SU-DHL-6 (cell line): ENCODE data around the gene LINGO4.

Source experiments
- H2AFZ ChIP-seq: fragments of 200-600 bp; sonication (generic); 2 replicates; pipeline ENCODE4 v1.6.1; 2014; ENCODE audit warnings: low read depth, mild to moderate bottlenecking, moderate library complexity, mixed read lengths, antibody characterized with exemption, low read length; ENCODE audit not compliant: severe bottlenecking
- H3F3A ChIP-seq: fragments of 200-600 bp; shearing (Covaris generic); 2 replicates; pipeline ENCODE4 v1.6.0; 2016; ENCODE audit warnings: antibody characterized with exemption, mild to moderate bottlenecking; ENCODE audit not compliant: insufficient read depth
- H3K27ac ChIP-seq: fragments of 200-600 bp; sonication (generic); 2 replicates; pipeline ENCODE4 v1.5.1; 2016; ENCODE audit warnings: low read depth, mild to moderate bottlenecking, low read length, moderate library complexity, mixed read lengths
- H3K27me3 ChIP-seq: fragments of 200-600 bp; sonication (generic), shearing (Covaris generic); 2 replicates; pipeline ENCODE4 v1.6.0; 2014; ENCODE audit warnings: mild to moderate bottlenecking, low read length
- H3K36me3 ChIP-seq: fragments of 200-600 bp; sonication (generic); 2 replicates; pipeline ENCODE4 v1.6.1; 2014; ENCODE audit warnings: mild to moderate bottlenecking, low read length, mixed read lengths
- H3K4me2 ChIP-seq: fragments of 300-600, 200-600 bp; shearing (Covaris generic), sonication (generic); 2 replicates; pipeline ENCODE4 v1.6.0; 2014; ENCODE audit warnings: low read length, low read depth, mild to moderate bottlenecking; ENCODE audit not compliant: poor library complexity, severe bottlenecking
- H3K4me3 ChIP-seq: fragments of 200-600 bp; sonication (generic); 2 replicates; pipeline ENCODE4 v1.5.1; 2014; ENCODE audit warnings: antibody characterized with exemption, low read length, mild to moderate bottlenecking, mixed read lengths; ENCODE audit not compliant: insufficient read depth, poor library complexity, severe bottlenecking
- H3K79me2 ChIP-seq: fragments of 200-600 bp; sonication (generic); 2 replicates; pipeline ENCODE4 v1.6.1; 2014; ENCODE audit warnings: mild to moderate bottlenecking, low read length, moderate library complexity; ENCODE audit not compliant: insufficient read depth
- H3K9ac ChIP-seq: fragments of 200-600 bp; sonication (generic); 2 replicates; pipeline ENCODE4 v1.7.0; 2014; ENCODE audit warnings: mild to moderate bottlenecking, low read length
- H3K9me2 ChIP-seq: fragments of 200-600 bp; sonication (generic); replicated peaks from 2 replicates; pipeline ENCODE4 v1.6.1; 2014; ENCODE audit warnings: low read length; ENCODE audit not compliant: insufficient read depth
- H3K9me3 ChIP-seq: fragments of 200-600 bp; sonication (generic); 2 replicates; pipeline ENCODE4 v1.6.1; 2014; ENCODE audit warnings: low read length, mixed read lengths; ENCODE audit not compliant: insufficient read depth
- H4K20me1 ChIP-seq: fragments of 200-600 bp; sonication (generic); 2 replicates; pipeline ENCODE4 v1.6.1; 2014; ENCODE audit warnings: low read depth, mild to moderate bottlenecking, antibody characterized with exemption, low read length, moderate library complexity, mixed read lengths
- EZH2phosphoT487 ChIP-seq: fragments of 200-600 bp; sonication (generic), shearing (Covaris generic); conservative IDR thresholded peaks from 2 replicates; pipeline ENCODE4 v1.6.1; 2018; ENCODE audit warnings: mild to moderate bottlenecking, antibody characterized with exemption, low read length, moderate library complexity, mixed read lengths
- TF ChIP-seq, protein P1 (sequence below): fragments of 200-600 bp; sonication (generic); IDR thresholded peaks from one replicate; pipeline ENCODE4 v1.5.1; 2017; ENCODE audit warnings: antibody characterized with exemption, mild to moderate bottlenecking, low read length, moderate library complexity; ENCODE audit not compliant: insufficient read depth, poor library complexity, severe bottlenecking

The LINGO4 gene, protein sequence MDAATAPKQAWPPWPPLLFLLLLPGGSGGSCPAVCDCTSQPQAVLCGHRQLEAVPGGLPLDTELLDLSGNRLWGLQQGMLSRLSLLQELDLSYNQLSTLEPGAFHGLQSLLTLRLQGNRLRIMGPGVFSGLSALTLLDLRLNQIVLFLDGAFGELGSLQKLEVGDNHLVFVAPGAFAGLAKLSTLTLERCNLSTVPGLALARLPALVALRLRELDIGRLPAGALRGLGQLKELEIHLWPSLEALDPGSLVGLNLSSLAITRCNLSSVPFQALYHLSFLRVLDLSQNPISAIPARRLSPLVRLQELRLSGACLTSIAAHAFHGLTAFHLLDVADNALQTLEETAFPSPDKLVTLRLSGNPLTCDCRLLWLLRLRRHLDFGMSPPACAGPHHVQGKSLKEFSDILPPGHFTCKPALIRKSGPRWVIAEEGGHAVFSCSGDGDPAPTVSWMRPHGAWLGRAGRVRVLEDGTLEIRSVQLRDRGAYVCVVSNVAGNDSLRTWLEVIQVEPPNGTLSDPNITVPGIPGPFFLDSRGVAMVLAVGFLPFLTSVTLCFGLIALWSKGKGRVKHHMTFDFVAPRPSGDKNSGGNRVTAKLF

DNA sequence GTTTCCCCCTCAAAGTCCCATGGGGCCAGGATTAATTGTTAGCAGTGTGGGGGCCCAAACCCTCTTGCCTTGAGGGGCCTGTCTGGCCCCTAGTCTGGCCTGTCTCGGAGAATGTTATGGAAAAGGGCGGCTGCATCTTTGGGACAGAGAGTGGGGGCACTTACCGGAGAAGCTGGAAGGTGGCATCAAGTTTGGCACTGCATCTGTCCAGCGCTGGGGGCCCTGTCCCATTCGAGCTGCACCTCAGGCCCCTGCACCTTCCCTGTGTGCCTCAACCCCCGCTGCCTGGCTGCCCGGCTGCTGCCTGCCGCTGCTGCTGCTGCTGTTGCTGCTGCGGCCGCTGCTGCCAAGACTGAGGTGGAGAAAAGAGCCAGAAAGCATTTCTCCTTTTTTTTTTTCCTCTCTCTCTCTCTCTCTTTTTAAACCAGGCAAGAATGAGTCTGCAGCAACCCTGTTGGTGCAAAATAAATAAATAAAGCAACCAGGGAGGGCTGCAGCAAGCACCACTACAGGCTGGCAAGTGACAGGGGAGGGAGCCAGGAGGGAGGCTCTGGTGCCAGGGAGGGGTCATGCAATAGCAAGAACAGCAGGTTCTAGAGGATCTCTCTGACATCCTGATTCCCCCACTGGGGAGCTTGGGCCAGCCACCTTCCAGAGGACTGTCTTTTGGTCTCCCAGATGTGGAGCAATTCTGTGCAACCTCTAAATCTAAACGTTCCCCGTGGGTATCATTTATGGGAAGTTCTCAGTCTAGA is at the start of gene LINGO4:
TSS of gene LINGO4 (minus strand) at position 354 of the 755 bp plus-strand sequence. CDS start 2,715 bp downstream, outside the sequence.
- no peaks in the 10 kb centered on the region for H3K27me3 ChIP-seq

DNA sequence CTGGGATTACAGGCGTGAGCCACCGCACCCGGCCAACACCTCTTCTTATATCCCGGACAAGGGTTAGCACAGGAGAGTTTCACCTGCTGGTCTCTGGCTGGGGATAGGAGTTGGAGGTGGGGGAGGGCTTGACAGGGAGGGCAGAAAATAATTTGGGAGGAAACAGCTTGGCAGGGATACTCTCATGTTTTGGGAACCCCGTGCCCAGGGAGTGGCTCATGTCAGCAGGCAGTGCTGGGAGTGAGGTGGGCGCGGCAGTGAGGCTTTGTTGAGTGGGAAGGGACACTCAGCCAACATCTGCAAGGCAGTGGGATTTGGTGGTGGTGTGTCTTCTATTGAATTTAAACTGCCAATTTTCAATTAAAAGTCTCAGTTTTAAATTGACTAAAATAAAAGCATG is 49.4 kb upstream of the LINGO4 start:
- Histone ChIP-seq H2AFZ (no peak overlapping the region), H3K27me3 (no peaks in the 10 kb centered on the region), H4K20me1 (no peaks in the 10 kb centered on the region), H3K9me2 (no peaks in the 10 kb centered on the region), H3F3A (no peaks in the 10 kb centered on the region), H3K79me2 (no peaks in the 10 kb centered on the region), H3K36me3 (no peaks in the 10 kb centered on the region), H3K4me2 (no peak overlapping the region), H3K9ac (no peak overlapping the region), H3K27ac (no peak overlapping the region), H3K4me3 (no peak overlapping the region), H3K9me3 (no peaks in the 10 kb centered on the region)
- TF ChIP-seq, protein P1, sequence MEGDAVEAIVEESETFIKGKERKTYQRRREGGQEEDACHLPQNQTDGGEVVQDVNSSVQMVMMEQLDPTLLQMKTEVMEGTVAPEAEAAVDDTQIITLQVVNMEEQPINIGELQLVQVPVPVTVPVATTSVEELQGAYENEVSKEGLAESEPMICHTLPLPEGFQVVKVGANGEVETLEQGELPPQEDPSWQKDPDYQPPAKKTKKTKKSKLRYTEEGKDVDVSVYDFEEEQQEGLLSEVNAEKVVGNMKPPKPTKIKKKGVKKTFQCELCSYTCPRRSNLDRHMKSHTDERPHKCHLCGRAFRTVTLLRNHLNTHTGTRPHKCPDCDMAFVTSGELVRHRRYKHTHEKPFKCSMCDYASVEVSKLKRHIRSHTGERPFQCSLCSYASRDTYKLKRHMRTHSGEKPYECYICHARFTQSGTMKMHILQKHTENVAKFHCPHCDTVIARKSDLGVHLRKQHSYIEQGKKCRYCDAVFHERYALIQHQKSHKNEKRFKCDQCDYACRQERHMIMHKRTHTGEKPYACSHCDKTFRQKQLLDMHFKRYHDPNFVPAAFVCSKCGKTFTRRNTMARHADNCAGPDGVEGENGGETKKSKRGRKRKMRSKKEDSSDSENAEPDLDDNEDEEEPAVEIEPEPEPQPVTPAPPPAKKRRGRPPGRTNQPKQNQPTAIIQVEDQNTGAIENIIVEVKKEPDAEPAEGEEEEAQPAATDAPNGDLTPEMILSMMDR: no peak
- no peak for TF ChIP-seq EZH2phosphoT487

More for the DNA sequence above, at the start of gene LINGO4:
- no peaks in the 10 kb centered on the region for H3K36me3 ChIP-seq
- H3K9me3 ChIP-seq: no peaks in the 10 kb centered on the region
- no peaks in the 10 kb centered on the region for H3F3A ChIP-seq
- no peaks in the 10 kb centered on the region for H4K20me1 ChIP-seq
- no peaks in the 10 kb centered on the region for H3K79me2 ChIP-seq
- no peak within 1 kb of the TSS for H3K4me3 ChIP-seq
- H3K9ac ChIP-seq: no peak within 1 kb of the TSS
- H3K4me2 ChIP-seq: no peak within 1 kb of the TSS
- H3K27ac ChIP-seq: no peak within 1 kb of the TSS
- no peak within 1 kb of the TSS for H2AFZ ChIP-seq
- H3K9me2 ChIP-seq: no peaks in the 10 kb centered on the region
- TF ChIP-seq, protein P1: no peak
- TF ChIP-seq EZH2phosphoT487: no peak

DNA sequence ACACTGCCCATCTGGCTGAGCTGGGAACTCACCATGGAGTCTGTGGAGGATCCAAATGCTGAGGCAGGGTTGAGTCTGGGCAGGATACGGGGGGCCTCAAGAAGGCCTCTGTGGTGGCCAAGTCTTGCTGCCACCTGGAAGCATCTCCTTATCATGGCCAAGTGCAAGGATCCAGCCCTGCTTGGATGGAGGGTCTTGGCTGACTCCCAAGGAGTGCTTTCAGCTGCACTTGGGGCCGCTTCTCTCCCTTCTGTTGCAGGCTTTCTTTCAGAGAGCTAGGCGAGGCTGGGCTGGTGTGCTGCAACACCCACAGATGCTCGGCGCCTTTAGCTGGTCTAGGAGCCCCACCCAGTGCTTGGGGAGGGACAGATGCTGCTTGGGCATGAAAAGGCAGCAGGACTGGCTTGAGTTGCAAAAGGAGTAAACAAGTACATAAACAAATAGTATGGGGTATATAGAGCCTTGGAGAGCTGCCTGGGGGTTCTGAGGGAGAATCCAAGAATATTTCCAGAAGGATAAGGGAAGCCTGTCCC is 48.3 kb upstream of the LINGO4 start, which contains the start of gene THEM5:
TSS of gene THEM5 (minus strand) at position 302 of the 533 bp plus-strand sequence. CDS start at position 155, 147 bp downstream.
- no peak within 1 kb of the TSS for H3K4me2 ChIP-seq
- no peaks in the 10 kb centered on the region for H3K27me3 ChIP-seq
- no peak within 1 kb of the TSS for H3K27ac ChIP-seq
- H3K9me3 ChIP-seq: no peaks in the 10 kb centered on the region
- H3K9ac ChIP-seq: no peak within 1 kb of the TSS
- H4K20me1 ChIP-seq: no peaks in the 10 kb centered on the region
- no peaks in the 10 kb centered on the region for H3K9me2 ChIP-seq
- TF ChIP-seq, protein P1: no peak
- TF ChIP-seq EZH2phosphoT487: no peak
- H3K4me3 ChIP-seq: no peak within 1 kb of the TSS
- no peaks in the 10 kb centered on the region for H3K79me2 ChIP-seq
- no peaks in the 10 kb centered on the region for H3K36me3 ChIP-seq
- H2AFZ ChIP-seq: no peak within 1 kb of the TSS
- H3F3A ChIP-seq: no peaks in the 10 kb centered on the region
